Loucy (cell line): ENCODE results near the gene MFAP5.
A peak's percentile ranks its signal among the peaks of the same experiment; 100 is the strongest.

Experiments
- H2AFZ ChIP-seq: fragments of 200-600 bp; sonication (generic); 2 replicates; pipeline ENCODE4 v1.6.0; 2016; ENCODE audit warnings: antibody characterized with exemption, mild to moderate bottlenecking, low read length, moderate library complexity
- H3F3A ChIP-seq: fragments of 200-600 bp; 2 replicates; pipeline ENCODE4 v1.6.0; 2016; ENCODE audit warnings: antibody characterized with exemption, low read depth, mild to moderate bottlenecking
- H3K27me3 ChIP-seq: fragments of 200-600 bp; sonication (generic); 2 replicates; pipeline ENCODE4 v1.6.1; 2014; ENCODE audit warnings: low read length, mild to moderate bottlenecking; ENCODE audit not compliant: insufficient read depth, poor library complexity, severe bottlenecking
- H3K36me3 ChIP-seq: fragments of 200-600 bp; sonication (generic); 2 replicates; pipeline ENCODE4 v1.6.1; 2016; ENCODE audit warnings: low read length; ENCODE audit not compliant: insufficient read depth
- H3K4me1 ChIP-seq: fragments of 200-600 bp; sonication (generic); 2 replicates; pipeline ENCODE4 v1.5.1; 2014; ENCODE audit warnings: low read length, mild to moderate bottlenecking; ENCODE audit not compliant: insufficient read depth, poor library complexity, severe bottlenecking
- H3K4me2 ChIP-seq: fragments of 200-600 bp; sonication (generic); 2 replicates; pipeline ENCODE4 v1.6.0; 2014; ENCODE audit warnings: antibody characterized with exemption, low read length, low read depth, mild to moderate bottlenecking; ENCODE audit not compliant: poor library complexity, severe bottlenecking
- H3K4me3 ChIP-seq: fragments of 200-600 bp; sonication (generic); 2 replicates; pipeline ENCODE4 v1.5.1; 2014; ENCODE audit warnings: low read length, mild to moderate bottlenecking, mixed read lengths; ENCODE audit not compliant: poor library complexity, severe bottlenecking
- H3K79me2 ChIP-seq: fragments of 200-600 bp; sonication (generic); 2 replicates; pipeline ENCODE4 v1.6.1; 2014; ENCODE audit warnings: low read length; ENCODE audit not compliant: insufficient read depth
- H3K9ac ChIP-seq: fragments of 200-600 bp; sonication (generic); 2 replicates; pipeline ENCODE4 v1.6.0; 2014; ENCODE audit warnings: mild to moderate bottlenecking, low read depth, low read length, moderate library complexity; ENCODE audit not compliant: poor library complexity, severe bottlenecking
- H3K9me2 ChIP-seq: fragments of 200-600 bp; sonication (generic); replicated peaks from 2 replicates; pipeline ENCODE4 v1.6.1; 2016; ENCODE audit warnings: low read depth, low read length, mixed read lengths
- H3K9me3 ChIP-seq: fragments of 200-600 bp; sonication (generic); 2 replicates; pipeline ENCODE4 v1.6.1; 2014; ENCODE audit warnings: mild to moderate bottlenecking, antibody characterized with exemption, low read length, low read depth; ENCODE audit not compliant: insufficient read depth
- H4K20me1 ChIP-seq: fragments of 200-600 bp; sonication (generic); 2 replicates; pipeline ENCODE4 v1.6.0; 2014; ENCODE audit warnings: antibody characterized with exemption, low read length, mild to moderate bottlenecking; ENCODE audit not compliant: insufficient read depth, poor library complexity, severe bottlenecking
- CTCF ChIP-seq: fragments of 200-600 bp; sonication (generic); conservative IDR thresholded peaks from 2 replicates; pipeline ENCODE4 v1.5.1; 2014; ENCODE audit warnings: mild to moderate bottlenecking, antibody characterized with exemption, low read length
- EZH2phosphoT487 ChIP-seq: fragments of 200-600 bp; IDR thresholded peaks from 2 replicates; pipeline ENCODE4 v1.6.1; 2018; ENCODE audit warnings: antibody characterized with exemption, mild to moderate bottlenecking, moderate library complexity, borderline replicate concordance

Gene MFAP5

GRCh38 chr12:8689681-8690080 lies 27.1 kb upstream of the MFAP5 start:
- no peaks in the 10 kb centered on the region for H3K9me3 ChIP-seq
- 0 out of 2 replicates have a peak, but pooled peaks cover 4% of the 10 kb centered on the region for H3F3A ChIP-seq
- H3K9me2 ChIP-seq: no peaks in the 10 kb centered on the region
- TF ChIP-seq EZH2phosphoT487 (no peak), CTCF (no peak)
- H4K20me1 ChIP-seq: no peaks in the 10 kb centered on the region
- H3K36me3 ChIP-seq: no peaks in the 10 kb centered on the region
- no peak overlapping the region for H3K4me2 ChIP-seq
- no peak overlapping the region for H3K9ac ChIP-seq
- no peaks in the 10 kb centered on the region for H3K27me3 ChIP-seq
- no peaks in the 10 kb centered on the region for H3K79me2 ChIP-seq
- H3K4me3 ChIP-seq: no peak overlapping the region
- peaks cover 37% of the 10 kb centered on the region for H3K4me1 ChIP-seq
- H2AFZ ChIP-seq: no peak overlapping the region

GRCh38 chr12:8687846-8688601 lies 25.4 kb upstream of the MFAP5 start:
- Histone ChIP-seq H2AFZ (peak overlapping the region; percentile 86), H3K27me3 (no peaks in the 10 kb centered on the region), H3K4me1 (peaks cover 31% of the 10 kb centered on the region), H4K20me1 (no peaks in the 10 kb centered on the region), H3F3A (0 out of 2 replicates have a peak, but pooled peaks cover 3% of the 10 kb centered on the region), H3K79me2 (no peaks in the 10 kb centered on the region), H3K9me3 (no peaks in the 10 kb centered on the region), H3K4me3 (peak overlapping the region; percentile 59), H3K36me3 (no peaks in the 10 kb centered on the region), H3K4me2 (peak overlapping the region; percentile 67), H3K9ac (peak overlapping the region; percentile 39), H3K9me2 (no peaks in the 10 kb centered on the region)
- no peak for TF ChIP-seq CTCF
- no peak for TF ChIP-seq EZH2phosphoT487

- no peaks in the 10 kb centered on the region for H3F3A ChIP-seq
- H3K79me2 ChIP-seq: no peaks in the 10 kb centered on the region
- H3K27me3 ChIP-seq: no peaks in the 10 kb centered on the region
- peaks cover 15% of the 10 kb centered on the region for H3K4me1 ChIP-seq
- no peaks in the 10 kb centered on the region for H4K20me1 ChIP-seq
- TF ChIP-seq CTCF (no peak), EZH2phosphoT487 (no peak)
- no peaks in the 10 kb centered on the region for H3K9me2 ChIP-seq
- no peaks in the 10 kb centered on the region for H3K36me3 ChIP-seq
- H3K4me2 ChIP-seq: no peak overlapping the region
- no peaks in the 10 kb centered on the region for H3K9me3 ChIP-seq
- no peak overlapping the region for H3K4me3 ChIP-seq
- H2AFZ ChIP-seq: no peak overlapping the region
- no peak overlapping the region for H3K9ac ChIP-seq
Measured at GRCh38 chr12:8685051-8685450, 22.4 kb upstream of the MFAP5 start.
